ENCODE results near the gene FAM200A. TPM values are rescaled to one million over a fixed set of nuclear protein-coding genes. Genes with fewer than 3 reads are reported as not detected.

FAM200A gene
- total RNA-seq, 4 donors from 2014 or later: 4.0 to 9.5 (median 6.0) TPM

- TF ChIP-seq CTCF (IDR thresholded peaks at IDR 0.05; ENCODE audit: low read depth): no peak
Observed at GRCh38 chr7:99557196-99557607, 5.3 kb upstream of the FAM200A start.

- no peak for TF ChIP-seq CTCF (IDR thresholded peaks at IDR 0.05; ENCODE audit: low read depth)
Observed at GRCh38 chr7:99554939-99555338, 3.0 kb upstream of the FAM200A start.

GRCh38 chr7:99553039-99553438, 1.1 kb upstream of the FAM200A start:
- TF ChIP-seq CTCF (IDR thresholded peaks at IDR 0.05; ENCODE audit: low read depth): no peak

DNA sequence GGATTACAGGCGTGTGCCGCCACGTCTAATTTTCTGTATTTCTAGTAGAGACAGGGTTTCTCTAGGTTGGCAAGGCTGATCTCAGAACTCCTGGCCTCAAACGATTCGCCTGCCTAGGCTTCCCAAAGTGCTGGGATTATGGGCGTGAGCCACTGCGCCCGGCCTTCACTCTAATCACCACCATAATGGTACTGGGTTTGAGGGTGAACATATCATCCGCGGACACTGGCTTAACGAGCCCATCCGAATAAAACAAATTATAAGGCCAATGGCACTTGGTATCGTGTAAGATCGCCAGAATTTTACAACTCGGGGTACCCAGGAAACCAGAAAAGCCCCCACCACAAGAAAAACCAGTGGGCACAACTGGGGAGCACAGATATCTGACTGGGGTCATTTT, 580 bp downstream of the FAM200A start:
- no peak for TF ChIP-seq CTCF (IDR thresholded peaks at IDR 0.05; ENCODE audit: low read depth)

DNA sequence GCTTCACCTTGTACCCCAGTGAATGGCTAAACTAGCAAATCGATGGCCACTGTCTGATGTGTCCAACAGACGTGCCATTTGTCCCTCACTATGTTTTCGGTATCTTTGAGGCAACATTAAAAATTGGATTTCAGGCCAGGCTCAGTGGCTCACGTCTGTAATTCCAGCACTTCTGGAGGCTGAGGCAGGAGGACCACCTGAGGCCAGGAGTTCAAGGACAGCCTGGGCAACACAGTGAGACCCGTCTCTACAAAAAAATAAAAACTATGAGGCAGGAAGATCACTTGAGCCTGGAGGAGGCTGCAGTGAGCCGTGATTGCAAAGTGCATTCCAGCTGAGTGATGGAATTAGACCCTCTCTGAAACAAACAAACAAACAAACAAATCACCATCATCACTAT, 8.0 kb downstream of the FAM200A start:
- no peak for TF ChIP-seq CTCF (IDR thresholded peaks at IDR 0.05; ENCODE audit: low read depth)

DNA sequence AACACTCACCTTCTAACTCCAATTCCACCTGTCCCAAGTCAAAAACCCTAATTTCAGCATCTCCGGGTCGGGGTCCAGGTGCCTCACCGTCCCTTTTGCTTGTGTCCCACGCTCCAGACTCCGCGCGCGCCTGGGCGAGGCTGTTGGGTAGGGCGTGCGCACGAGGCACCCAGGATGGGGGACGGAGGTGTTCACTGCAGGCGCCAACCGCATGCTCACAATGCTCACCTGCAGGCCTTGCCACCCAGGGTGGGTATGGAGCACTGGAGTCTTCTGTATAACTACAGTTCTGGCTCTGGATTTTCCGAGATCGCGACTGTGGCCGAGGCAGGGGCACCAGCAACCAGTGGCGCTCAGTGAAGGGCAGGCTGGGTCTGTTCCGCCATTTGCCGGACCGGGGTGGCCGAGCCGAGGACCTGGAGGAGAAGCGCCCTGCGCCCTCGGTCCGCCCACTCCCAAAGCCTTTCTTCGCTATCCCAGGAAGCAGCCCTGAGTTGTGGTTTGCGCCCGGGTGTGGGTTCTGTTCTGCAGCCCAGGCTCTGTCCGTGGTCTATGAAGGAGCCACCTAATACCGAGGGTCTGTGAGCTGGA, 8.7 kb downstream of the FAM200A start:
- no peak for TF ChIP-seq CTCF (IDR thresholded peaks at IDR 0.05; ENCODE audit: low read depth)

- TF ChIP-seq CTCF (IDR thresholded peaks at IDR 0.05; ENCODE audit: low read depth): no peak
Observed at GRCh38 chr7:99541212-99541611, 10.7 kb downstream of the FAM200A start.

Measured in subcutaneous adipose tissue (tissue), 4 donors.